ENCODE results near the gene SIN3A.
"Not testable (repeated sequence)": the region's sequence is repeated elsewhere in the genome, so short reads cannot be mapped to it uniquely, and the experiment has no call there.

DNA sequence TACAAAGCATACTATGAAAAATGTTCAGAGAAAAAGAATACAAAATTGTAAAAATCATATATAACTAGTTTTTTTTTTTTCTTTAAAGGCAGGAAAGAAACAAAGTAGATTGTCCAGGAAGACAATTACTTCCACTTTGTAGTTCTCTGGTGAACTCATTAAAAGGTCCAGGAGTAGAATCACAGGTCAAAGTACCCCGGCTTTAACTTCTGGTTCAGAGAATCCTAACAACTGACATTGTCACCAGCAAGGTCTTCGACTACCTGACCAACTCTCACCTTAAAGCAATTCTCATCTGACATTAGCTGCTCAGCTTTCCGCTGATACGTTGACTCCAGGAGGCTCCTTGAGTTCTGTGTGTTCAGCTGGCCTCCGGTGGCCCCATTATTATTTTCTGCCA is 67.5 kb downstream of the SIN3A start:
- not testable (repeated sequence) for TF ChIP-seq EZH2 (IDR thresholded peaks at IDR 0.05; ENCODE audit: insufficient read depth, poor library complexity, severe bottlenecking); EZH2phosphoT487 (IDR thresholded peaks at IDR 0.05; ENCODE audit: insufficient read depth, low read depth)

All from GM23248 (cell line).